ENCODE measurements around the gene LYSMD4.
"Not testable (repeated sequence)": the region's sequence is repeated elsewhere in the genome, so short reads cannot be mapped to it uniquely, and the experiment has no call there.

LYSMD4 gene

GRCh38 chr15:99733268-99734039, at the start of gene LYSMD4:
Gene LYSMD4, minus strand, starts transcription at chr15:99733437. Its CDS starts 1,438 bp downstream, at chr15:99731999.
- DNase-seq, result peak; percentile 94

- not testable (repeated sequence) for DNase-seq
These were observed 48.8 kb upstream of the LYSMD4 start for GRCh38 chr15:99782029-99782428.

- no peak for DNase-seq
These were observed 43.9 kb upstream of the LYSMD4 start for GRCh38 chr15:99777144-99777543.

- no peak for DNase-seq
These were observed 31.3 kb upstream of the LYSMD4 start for GRCh38 chr15:99764522-99764921.

GRCh38 chr15:99763827-99764226, 30.6 kb upstream of the LYSMD4 start:
- DNase-seq, result no peak

GRCh38 chr15:99762288-99762687, 29.1 kb upstream of the LYSMD4 start:
- peak; percentile 1 for DNase-seq

- peak; percentile 54 for DNase-seq
These were observed 22.6 kb upstream of the LYSMD4 start for GRCh38 chr15:99755692-99756409.

GRCh38 chr15:99753066-99753465, 19.8 kb upstream of the LYSMD4 start:
- no peak for DNase-seq

- DNase-seq, result no peak
These were observed 19.3 kb upstream of the LYSMD4 start for GRCh38 chr15:99752556-99752955.

GRCh38 chr15:99750326-99750725, 17.1 kb upstream of the LYSMD4 start:
- DNase-seq, result not testable (repeated sequence)

GRCh38 chr15:99749386-99749785, 16.1 kb upstream of the LYSMD4 start:
- DNase-seq, result no peak

- DNase-seq, result no peak
These were observed 12.3 kb upstream of the LYSMD4 start for GRCh38 chr15:99745370-99746086.

- DNase-seq, result no peak
These were observed 10.9 kb upstream of the LYSMD4 start for GRCh38 chr15:99744142-99744541.

- no peak for DNase-seq
These were observed 8.6 kb upstream of the LYSMD4 start for GRCh38 chr15:99741835-99742234.

- DNase-seq, result no peak
These were observed 5.0 kb upstream of the LYSMD4 start for GRCh38 chr15:99738021-99738847.

GRCh38 chr15:99736702-99737101, 3.5 kb upstream of the LYSMD4 start:
- DNase-seq, result no peak

- no peak for DNase-seq
These were observed 2.6 kb upstream of the LYSMD4 start for GRCh38 chr15:99735868-99736267.

- DNase-seq, result no peak
These were observed 1.3 kb upstream of the LYSMD4 start for GRCh38 chr15:99734575-99734974.

- DNase-seq, result not testable (repeated sequence)
These were observed 729 bp upstream of the LYSMD4 start for GRCh38 chr15:99734040-99734291.

GRCh38 chr15:99732751-99733267, 428 bp downstream of the LYSMD4 start:
- no peak for DNase-seq

GRCh38 chr15:99732124-99732750, 1.0 kb downstream of the LYSMD4 start:
- DNase-seq, result no peak
